Measurements from ENCODE around the gene HOXB5.

DNA sequence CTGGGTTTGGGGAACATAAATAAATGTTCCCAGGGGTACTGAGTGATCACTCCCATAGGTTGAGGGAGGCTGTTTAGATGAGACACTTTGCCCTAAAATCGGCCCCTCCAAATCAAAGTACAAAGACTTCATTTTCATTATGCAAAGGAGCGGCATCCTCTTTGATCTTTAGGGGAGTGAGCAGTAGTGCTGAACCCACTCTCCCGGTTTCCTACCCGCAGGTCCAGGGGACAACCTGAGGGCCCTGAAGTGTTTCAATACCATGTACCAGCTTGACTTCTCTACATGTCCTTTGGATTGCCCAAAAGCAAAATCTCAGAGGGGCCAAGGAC is 7.6 kb upstream of the HOXB5 start:
- TF ChIP-seq EP300 (IDR thresholded peaks at IDR 0.05), result no peak
- TF ChIP-seq CTCF (IDR thresholded peaks at IDR 0.05), result no peak
- TF ChIP-seq POLR2AphosphoS5 (IDR thresholded peaks at IDR 0.05), result no peak

Data from stomach (tissue), 4 donors.